Small intestine (tissue), 7 donors: Measurements from ENCODE around the gene MAST3. TPM values are rescaled to one million over a fixed set of nuclear protein-coding genes. Genes with fewer than 3 reads are reported as not detected.

Experiments used
- DNase-seq, 2 donors: peaks; one replicate each; pipeline versions ENCODE4 v3.0.0 to v3.0.0-alpha.2; 2013
- FAIRE-seq: peaks from 2 replicates; lab custom pipeline; 2012; peaks lifted over from hg19 to GRCh38; lab: Jason Lieb, UNC
- H3K27ac ChIP-seq, 3 donors: one replicate each; pipeline ENCODE4 v1.5.1; 2013; ENCODE audit warnings: low read length in 2 of 3, mild to moderate bottlenecking in 2 of 3, control low read depth in 1 of 3, inconsistent platforms in 1 of 3, low read depth in 1 of 3, moderate library complexity in 1 of 3
- H3K27me3 ChIP-seq, 3 donors: one replicate each; pipeline ENCODE4 v1.6.1; 2013; ENCODE audit warnings: low read length in 3 of 3, inconsistent platforms in 1 of 3; ENCODE audit not compliant: control insufficient read depth in 3 of 3, insufficient read depth in 3 of 3
- H3K36me3 ChIP-seq, 3 donors: one replicate each; pipeline ENCODE4 v1.6.1; 2013; ENCODE audit warnings: low read length in 3 of 3, inconsistent platforms in 1 of 3, low read depth in 1 of 3, mild to moderate bottlenecking in 1 of 3, moderate library complexity in 1 of 3; ENCODE audit not compliant: control insufficient read depth in 3 of 3, insufficient read depth in 2 of 3
- H3K4me1 ChIP-seq, 3 donors: one replicate each; pipeline ENCODE4 v1.6.1; 2013; ENCODE audit warnings: low read length in 2 of 3, inconsistent platforms in 1 of 3, low read depth in 1 of 3, mild to moderate bottlenecking in 1 of 3, moderate library complexity in 1 of 3; ENCODE audit not compliant: control insufficient read depth in 3 of 3, insufficient read depth in 2 of 3
- H3K4me3 ChIP-seq, 3 donors: one replicate each; pipeline ENCODE4 v1.5.1; 2013; ENCODE audit warnings: low read length in 3 of 3, control low read depth in 1 of 3, inconsistent platforms in 1 of 3, low read depth in 1 of 3, mild to moderate bottlenecking in 1 of 3, moderate library complexity in 1 of 3
- H3K9me3 ChIP-seq, 2 donors: one replicate each; pipeline ENCODE4 v1.6.1; 2013; ENCODE audit warnings: low read depth in 1 of 2, low read length in 1 of 2; ENCODE audit not compliant: control insufficient read depth in 2 of 2, insufficient read depth in 1 of 2
- WGBS, 3 donors: extraction: QIAGEN DNeasy Blood & Tissue Kit; methylation state at CpG; one replicate each; pipeline ENCODE4 v1.1.7; 2013; 5-methylcytosine and 5-hydroxymethylcytosine counted together
- polyA plus RNA-seq, 4 donors: library from polyadenylated mRNA; stranded (reverse) in 3 of 4; unstranded in 1 of 4; fragments of 200-250 nt in 3 of 4; fragments of 120-200 nt in 1 of 4; gene quantifications; one replicate each; pipeline versions ENCODE4 v1.2.1 to v1.2.3, GENCODE V29; 2013
- donor health status: healthy with polysubstance abuse.
- donor health status: control.
- donor health status: control.
- donor health status: Bipolar disorder and iron deficiency.
- donor health status: healthy.

MAST3 gene
- polyA plus RNA-seq, 4 donors: 9.3 to 34.6 (median 24.9) TPM

DNA sequence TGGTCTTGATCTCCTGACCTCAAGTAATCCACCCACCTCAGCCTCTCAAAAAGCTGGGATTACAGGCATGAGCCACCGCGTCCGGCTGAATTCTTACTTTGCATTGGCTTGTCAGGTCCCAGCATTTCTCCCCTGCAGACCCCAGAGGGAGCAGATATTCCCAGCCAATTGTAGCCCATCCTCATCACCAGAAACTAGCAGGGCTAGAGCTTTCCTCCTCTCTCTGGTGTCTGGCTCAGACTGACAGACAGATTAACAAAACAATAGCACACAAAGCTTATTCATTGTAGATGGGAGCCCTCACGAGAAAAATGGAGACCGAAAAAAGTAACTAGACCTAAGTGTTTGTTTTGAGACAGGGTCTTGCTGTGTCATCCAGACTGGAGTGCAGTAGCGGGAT is 88.0 kb downstream of the MAST3 start:
- FAIRE-seq (no peak), DNase-seq (no peak)
- Histone ChIP-seq H3K4me1 (no peaks in the 10 kb centered on the region), H3K9me3 (no peaks in the 10 kb centered on the region), H3K27ac (no peak overlapping the region), H3K4me3 (no peak overlapping the region), H3K27me3 (no peaks in the 10 kb centered on the region), H3K36me3 (no peaks in the 10 kb centered on the region)
- WGBS, 3 donors: 66 to 89% (median 87%) methylated on average over 6 of the region's 6 CpGs

- no peak for DNase-seq
- H3K36me3 ChIP-seq: peaks cover 0 to 5% (median 0%) of the 10 kb centered on the region in 3 donors
- 93 to 94% (median 94%) methylated on average over 4 of the region's 4 CpGs for WGBS, 3 donors
- peaks cover 3 to 20% (median 9%) of the 10 kb centered on the region in 3 donors for H3K4me1 ChIP-seq
- FAIRE-seq: no peak
- H3K4me3 ChIP-seq: no peak overlapping the region
- no peaks in the 10 kb centered on the region for H3K9me3 ChIP-seq
- no peaks in the 10 kb centered on the region for H3K27me3 ChIP-seq
- no peak overlapping the region for H3K27ac ChIP-seq
Measured at GRCh38 chr19:18190278-18190677, 92.7 kb downstream of the MAST3 start.

DNA sequence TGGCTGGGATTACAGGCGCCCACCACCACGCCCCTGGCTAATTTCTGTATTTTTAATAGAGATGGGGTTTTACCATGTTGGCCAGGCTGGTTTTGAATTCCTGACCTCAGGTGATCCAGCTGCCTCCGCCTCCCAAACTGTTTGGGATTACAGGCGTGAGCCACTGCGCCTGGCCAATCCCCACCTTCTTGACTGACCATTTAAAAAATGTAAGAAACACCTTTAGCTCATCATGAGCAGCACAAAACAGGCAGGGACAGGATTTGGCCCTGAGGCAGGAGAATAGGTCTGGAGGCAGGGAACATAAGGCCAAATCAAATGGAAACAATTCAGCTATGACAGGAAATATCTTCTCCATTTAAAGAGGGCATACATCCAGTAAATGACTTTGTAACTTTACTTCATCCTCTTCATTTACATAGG is 94.1 kb downstream of the MAST3 start:
- Histone ChIP-seq H3K36me3 (peaks cover 0 to 16% (median 3%) of the 10 kb centered on the region in 3 donors), H3K9me3 (no peaks in the 10 kb centered on the region), H3K4me1 (peaks cover 3 to 20% (median 9%) of the 10 kb centered on the region in 3 donors), H3K27me3 (no peaks in the 10 kb centered on the region), H3K4me3 (peak overlapping the region in 1 of 3 donors; percentile 63), H3K27ac (peak overlapping the region; percentile 87 to 95 (median 91))
- FAIRE-seq (no peak), DNase-seq (no peak)
- WGBS, 3 donors: 67 to 78% (median 74%) methylated on average over 5 of the region's 5 CpGs

DNA sequence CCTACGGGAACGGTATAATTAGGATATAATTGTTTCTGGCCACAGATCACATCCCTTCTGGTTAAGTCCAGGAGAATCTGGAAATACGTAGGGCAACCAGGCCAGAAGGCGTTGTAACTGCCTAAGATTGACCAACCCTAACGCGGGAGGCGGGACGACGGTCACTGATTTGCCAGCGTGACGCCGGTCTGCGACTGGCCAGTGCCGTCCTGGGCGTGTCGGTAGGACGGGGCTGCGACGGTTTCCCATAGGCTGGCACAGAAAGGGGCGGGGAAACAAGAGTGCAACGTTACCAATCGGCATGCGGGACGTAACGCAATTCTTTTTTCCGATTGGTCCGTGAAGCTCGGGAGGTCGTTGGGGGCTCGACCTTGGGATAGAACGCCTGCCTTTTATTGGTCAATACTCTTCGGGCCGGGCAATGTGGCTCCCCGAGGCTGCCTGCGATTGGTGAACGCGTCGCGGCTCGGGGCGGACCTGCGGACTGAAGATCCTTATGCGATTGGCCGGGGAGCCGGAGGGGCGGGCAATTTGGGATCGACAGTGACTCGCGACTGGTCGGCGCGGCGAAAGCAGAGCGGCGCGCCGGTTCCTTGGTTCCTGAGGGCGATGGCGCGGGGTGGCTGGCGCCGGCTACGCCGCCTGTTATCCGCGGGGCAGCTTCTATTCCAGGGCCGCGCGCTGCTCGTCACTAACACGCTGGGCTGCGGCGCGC is 95.3 kb downstream of the MAST3 start, which contains the start of gene MPV17L2:
TSS of gene MPV17L2 (plus strand) at position 546 of the 715 bp plus-strand sequence. CDS start at position 610, 64 bp downstream.
- DNase-seq: peak; percentile 100
- Histone ChIP-seq H3K27me3 (no peaks in the 10 kb centered on the region), H3K27ac (peak within 1 kb of the TSS; percentile 87 to 97 (median 95)), H3K36me3 (peaks cover 0 to 25% (median 3%) of the 10 kb centered on the region in 3 donors), H3K4me3 (peak within 1 kb of the TSS; percentile 76 to 96 (median 77)), H3K9me3 (no peaks in the 10 kb centered on the region), H3K4me1 (peaks cover 3 to 20% (median 9%) of the 10 kb centered on the region in 3 donors)
- 0 to 1% (median 0%) methylated on average over 68 to 74 of the region's 74 CpGs for WGBS, 3 donors
- peak; percentile 90 for FAIRE-seq

- H3K4me1 ChIP-seq: peaks cover 3 to 20% (median 9%) of the 10 kb centered on the region in 3 donors
- FAIRE-seq: no peak
- peak; percentile 20 to 24 for DNase-seq
- H3K27ac ChIP-seq: peak overlapping the region; percentile 66 to 97 (median 86)
- H3K36me3 ChIP-seq: peaks cover 0 to 33% (median 7%) of the 10 kb centered on the region in 3 donors
- 3 to 5% (median 5%) methylated on average over 38 to 46 of the region's 46 CpGs for WGBS, 3 donors
- H3K4me3 ChIP-seq: peak overlapping the region; percentile 76 to 96 (median 77)
- H3K9me3 ChIP-seq: no peaks in the 10 kb centered on the region
- no peaks in the 10 kb centered on the region for H3K27me3 ChIP-seq
Measured at GRCh38 chr19:18193388-18194180, 96.0 kb downstream of the MAST3 start.

DNA sequence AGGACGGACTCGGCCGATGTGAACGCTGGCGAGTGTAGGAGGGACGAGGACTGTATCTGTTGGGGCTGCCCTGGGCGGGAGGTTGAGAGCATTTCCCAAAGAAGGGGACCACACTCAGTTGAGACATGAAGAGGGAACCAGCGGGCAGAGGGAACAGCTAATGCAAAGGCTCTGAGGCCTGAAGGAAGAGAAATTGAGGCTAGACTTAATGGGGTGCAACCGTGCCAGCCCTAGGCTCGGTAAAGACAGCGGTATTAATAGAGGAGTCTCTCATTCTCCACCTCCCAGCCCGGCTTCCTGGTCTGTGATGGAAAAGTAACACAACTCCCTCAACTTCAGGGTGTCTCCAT is 96.6 kb downstream of the MAST3 start:
- Histone ChIP-seq H3K4me1 (peaks cover 3 to 20% (median 9%) of the 10 kb centered on the region in 3 donors), H3K4me3 (peak overlapping the region in 2 of 3 donors; percentile 77 to 96), H3K9me3 (no peaks in the 10 kb centered on the region), H3K27me3 (no peaks in the 10 kb centered on the region), H3K36me3 (peaks cover 0 to 37% (median 8%) of the 10 kb centered on the region in 3 donors), H3K27ac (peak overlapping the region in 1 of 3 donors; percentile 11)
- FAIRE-seq (no peak), DNase-seq (no peak)
- WGBS, 3 donors: 52 to 72% (median 71%) methylated on average over 12 of the region's 12 CpGs

GRCh38 chr19:18194554-18195238 is 97.1 kb downstream of the MAST3 start:
- Histone ChIP-seq H3K36me3 (peaks cover 0 to 40% (median 8%) of the 10 kb centered on the region in 3 donors), H3K27ac (peak overlapping the region in 1 of 3 donors; percentile 11), H3K9me3 (no peaks in the 10 kb centered on the region), H3K4me1 (peaks cover 3 to 20% (median 9%) of the 10 kb centered on the region in 3 donors), H3K27me3 (no peaks in the 10 kb centered on the region), H3K4me3 (no peak overlapping the region)
- DNase-seq (peak in 1 of 2 donors; percentile 17), FAIRE-seq (no peak)
- 34 to 78% (median 52%) methylated on average over 20 to 27 of the region's 27 CpGs for WGBS, 3 donors

DNA sequence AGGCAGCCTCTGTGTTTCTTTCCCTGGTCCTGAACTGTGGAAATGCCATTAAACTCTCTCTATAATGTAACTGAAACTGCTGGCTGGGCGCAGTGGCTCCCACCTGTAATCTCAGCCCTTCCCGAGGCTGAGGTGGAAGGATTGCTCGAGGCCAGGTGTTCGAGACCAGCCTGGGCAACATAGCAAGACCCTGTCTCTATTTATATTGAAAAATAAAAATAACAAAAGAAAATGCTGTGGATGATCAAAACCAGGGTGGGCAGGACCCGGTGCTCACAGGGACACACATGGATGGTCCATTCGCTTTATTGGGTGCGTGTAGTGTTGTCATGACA is 98.9 kb downstream of the MAST3 start:
- no peak for DNase-seq
- FAIRE-seq: no peak
- Histone ChIP-seq H3K4me3 (no peak overlapping the region), H3K27ac (no peak overlapping the region), H3K4me1 (peaks cover 3 to 20% (median 9%) of the 10 kb centered on the region in 3 donors), H3K36me3 (peaks cover 0 to 45% (median 8%) of the 10 kb centered on the region in 3 donors), H3K27me3 (no peaks in the 10 kb centered on the region), H3K9me3 (no peaks in the 10 kb centered on the region)
- 81 to 91% (median 82%) methylated on average over 7 of the region's 7 CpGs for WGBS, 3 donors
